Measurements from ENCODE around the gene ST7. TPM values are rescaled to one million over a fixed set of nuclear protein-coding genes. Genes with fewer than 3 reads are reported as not detected.

ST7 gene
- total RNA-seq, 1 donor from 2014 or later, result 8.3 TPM

GRCh38 chr7:116984917-116985316 lies 31.6 kb downstream of the ST7 start:
- Mint-ChIP-seq H3K9me3 (no peaks in the 10 kb centered on the region), H3K36me3 (ENCODE audit: low read depth) (no peaks in the 10 kb centered on the region), H3K4me1 (no peaks in the 10 kb centered on the region), H3K27ac (no peak overlapping the region), H3K27me3 (no peaks in the 10 kb centered on the region), H3K4me3 (no peak overlapping the region)
- intact Hi-C loops (cut with micrococcal nuclease), result loop anchor here (1.0 to 2.0 kb wide), 4 partner anchors 30 to 142 kb away; no protein-coding TSS in a partner anchor
- CTCF ChIA-PET, result interaction anchor here (0.7 to 11.4 kb wide), 12 partner anchors 11 to 145 kb away, joined by 3 to 225 read pairs (median 5); no protein-coding TSS in a partner anchor
- TF ChIP-seq CTCF (IDR thresholded peaks at IDR 0.05), result peak; percentile 76
- ATAC-seq (ENCODE audit: low read depth), result peak; percentile 49
- POLR2A ChIA-PET, result no interaction called here
- no peak for DNase-seq

GRCh38 chr7:116985575-116985974 lies 32.3 kb downstream of the ST7 start:
- CTCF ChIA-PET, result interaction anchor here (0.6 to 11.4 kb wide), 11 partner anchors 10 to 146 kb away, joined by 3 to 225 read pairs (median 5); no protein-coding TSS in a partner anchor
- H3K4me1 Mint-ChIP-seq, result no peaks in the 10 kb centered on the region
- H3K27me3 Mint-ChIP-seq, result no peaks in the 10 kb centered on the region
- H3K4me3 Mint-ChIP-seq, result no peak overlapping the region
- no peak for TF ChIP-seq CTCF (IDR thresholded peaks at IDR 0.05)
- DNase-seq (no peak), ATAC-seq (ENCODE audit: low read depth) (no peak)
- no peak overlapping the region for H3K27ac Mint-ChIP-seq
- no peaks in the 10 kb centered on the region for H3K36me3 Mint-ChIP-seq (ENCODE audit: low read depth)
- no peaks in the 10 kb centered on the region for H3K9me3 Mint-ChIP-seq
- POLR2A ChIA-PET, result no interaction called here
- intact Hi-C loops (cut with micrococcal nuclease), result loop anchor here (1.0 to 2.0 kb wide), 4 partner anchors 31 to 142 kb away; no protein-coding TSS in a partner anchor

GRCh38 chr7:116986611-116987565 lies 33.6 kb downstream of the ST7 start:
- CTCF ChIA-PET, result interaction anchor here (0.9 to 11.4 kb wide), 9 partner anchors 9 to 143 kb away, joined by 3 to 225 read pairs (median 5); no protein-coding TSS in a partner anchor
- DNase-seq, result no peak
- no peak for ATAC-seq (ENCODE audit: low read depth)
- Mint-ChIP-seq H3K9me3 (no peaks in the 10 kb centered on the region), H3K27ac (no peak overlapping the region), H3K4me1 (no peaks in the 10 kb centered on the region), H3K36me3 (ENCODE audit: low read depth) (no peaks in the 10 kb centered on the region), H3K4me3 (no peak overlapping the region), H3K27me3 (no peaks in the 10 kb centered on the region)
- TF ChIP-seq CTCF (IDR thresholded peaks at IDR 0.05), result no peak
- POLR2A ChIA-PET, result no interaction called here
- intact Hi-C loops (cut with micrococcal nuclease), result no loop called here

- ChIA-PET POLR2A (interaction anchor here (1.0 to 1.5 kb wide), 3 partner anchors 23 to 35 kb away, joined by 3 to 4 read pairs (median 3); partner anchors contain the start of gene ST7), CTCF (interaction anchor here (0.7 to 11.4 kb wide), 10 partner anchors 10 to 153 kb away, joined by 3 to 225 read pairs (median 4); no protein-coding TSS in a partner anchor)
- H3K36me3 Mint-ChIP-seq (ENCODE audit: low read depth), result no peaks in the 10 kb centered on the region
- no peak for TF ChIP-seq CTCF (IDR thresholded peaks at IDR 0.05)
- no peaks in the 10 kb centered on the region for H3K9me3 Mint-ChIP-seq
- H3K27ac Mint-ChIP-seq, result no peak overlapping the region
- H3K27me3 Mint-ChIP-seq, result no peaks in the 10 kb centered on the region
- no peak overlapping the region for H3K4me3 Mint-ChIP-seq
- H3K4me1 Mint-ChIP-seq, result no peaks in the 10 kb centered on the region
- no peak for ATAC-seq (ENCODE audit: low read depth)
- DNase-seq, result no peak
- intact Hi-C loops (cut with micrococcal nuclease), result loop anchor here (1.0 kb wide), 2 partner anchors 24 to 131 kb away; no protein-coding TSS in a partner anchor
Measured at GRCh38 chr7:116988363-116988989, 35.2 kb downstream of the ST7 start.
